ENCODE results near the gene ESPNL. TPM values are rescaled to one million over a fixed set of nuclear protein-coding genes. Genes with fewer than 3 reads are reported as not detected.
"Not testable (repeated sequence)": the region's sequence is repeated elsewhere in the genome, so short reads cannot be mapped to it uniquely, and the experiment has no call there.

Gene ESPNL
- polyA plus RNA-seq, 5 donors = 0.86 to 8.8 (median 2.8) TPM

- no peak for DNase-seq
These were observed 69.6 kb downstream of the ESPNL start for GRCh38 chr2:238169708-238170251.

GRCh38 chr2:238170386-238171071, 70.4 kb downstream of the ESPNL start:
- DNase-seq = no peak

GRCh38 chr2:238171072-238171431, 70.9 kb downstream of the ESPNL start:
- not testable (repeated sequence) for DNase-seq

GRCh38 chr2:238171575-238172187, 71.5 kb downstream of the ESPNL start:
- no peak for DNase-seq

GRCh38 chr2:238172439-238172838, 72.3 kb downstream of the ESPNL start:
- no peak for DNase-seq

GRCh38 chr2:238173692-238174091, 73.6 kb downstream of the ESPNL start:
- no peak for DNase-seq

GRCh38 chr2:238174291-238174690, 74.2 kb downstream of the ESPNL start:
- no peak for DNase-seq

GRCh38 chr2:238174701-238175100, 74.6 kb downstream of the ESPNL start:
- DNase-seq = no peak

GRCh38 chr2:238176613-238177012, 76.5 kb downstream of the ESPNL start:
- DNase-seq = no peak

- no peak for DNase-seq
These were observed 80.4 kb downstream of the ESPNL start for GRCh38 chr2:238180554-238180953.

- no peak for DNase-seq
These were observed 82.2 kb downstream of the ESPNL start for GRCh38 chr2:238182362-238182761.

Other genes with a start within 250 kb of the ESPNL start
- gene RAMP1, start 240.7 kb upstream of the ESPNL start, polyA plus RNA-seq (ENCODE audit: insufficient read depth in 1 of 5, insufficient read length in 5 of 5, low replicate concordance in 1 of 5) = 10 to 100 TPM in 2 of 5 donors, 1 to 10 TPM in 3; 6.0 to 18.4 (median 9.0) TPM
- 10 to 100 TPM; 33.3 to 39.7 (median 37.4) TPM for gene UBE2F, start 133.3 kb upstream of the ESPNL start, polyA plus RNA-seq (ENCODE audit: insufficient read depth in 1 of 5, insufficient read length in 5 of 5, low replicate concordance in 1 of 5)
- 10 to 100 TPM; 12.2 to 17.8 (median 14.6) TPM for gene SCLY, start 39.3 kb upstream of the ESPNL start, polyA plus RNA-seq (ENCODE audit: insufficient read depth in 1 of 5, insufficient read length in 5 of 5, low replicate concordance in 1 of 5)
- under 1 TPM; 0.08 to 0.68 (median 0.18) TPM for gene KLHL30, start 38.3 kb downstream of the ESPNL start, polyA plus RNA-seq (ENCODE audit: insufficient read depth in 1 of 5, insufficient read length in 5 of 5, low replicate concordance in 1 of 5)
- gene ERFE, start 58.6 kb downstream of the ESPNL start, polyA plus RNA-seq (ENCODE audit: insufficient read depth in 1 of 5, insufficient read length in 5 of 5, low replicate concordance in 1 of 5) = 1 to 10 TPM in 1 of 5 donors, under 1 TPM in 4; 0.18 to 1.2 (median 0.39) TPM
- gene ILKAP, start 103.4 kb downstream of the ESPNL start, polyA plus RNA-seq (ENCODE audit: insufficient read depth in 1 of 5, insufficient read length in 5 of 5, low replicate concordance in 1 of 5) = 10 to 100 TPM; 42.7 to 52.6 (median 48.6) TPM
- gene HES6, start 139.7 kb downstream of the ESPNL start, polyA plus RNA-seq (ENCODE audit: insufficient read depth in 1 of 5, insufficient read length in 5 of 5, low replicate concordance in 1 of 5) = 1 to 10 TPM; 2.3 to 8.2 (median 3.9) TPM
- 1 to 10 TPM; 6.4 to 9.4 (median 8.3) TPM for gene PER2, start 188.3 kb downstream of the ESPNL start, polyA plus RNA-seq (ENCODE audit: insufficient read depth in 1 of 5, insufficient read length in 5 of 5, low replicate concordance in 1 of 5)
- gene TRAF3IP1, start 220.2 kb downstream of the ESPNL start, polyA plus RNA-seq (ENCODE audit: insufficient read depth in 1 of 5, insufficient read length in 5 of 5, low replicate concordance in 1 of 5) = 10 to 100 TPM; 16.5 to 24.6 (median 18.7) TPM